GM19238 (cell line): ENCODE data around the gene TMEM42.
"Not testable (repeated sequence)": the region's sequence is repeated elsewhere in the genome, so short reads cannot be mapped to it uniquely, and the experiment has no call there.

Experiments used
- DNase-seq: peaks from one replicate; pipeline ENCODE4 v3.0.0; 2011; ENCODE audit warnings: low spot score; ENCODE audit not compliant: insufficient read length

Gene TMEM42

GRCh38 chr3:44861412-44862225, at the start of gene TMEM42:
Gene TMEM42, plus strand, starts transcription at chr3:44861912. Its CDS starts 13 bp downstream, at chr3:44861925.
- peak; percentile 95 for DNase-seq

DNA sequence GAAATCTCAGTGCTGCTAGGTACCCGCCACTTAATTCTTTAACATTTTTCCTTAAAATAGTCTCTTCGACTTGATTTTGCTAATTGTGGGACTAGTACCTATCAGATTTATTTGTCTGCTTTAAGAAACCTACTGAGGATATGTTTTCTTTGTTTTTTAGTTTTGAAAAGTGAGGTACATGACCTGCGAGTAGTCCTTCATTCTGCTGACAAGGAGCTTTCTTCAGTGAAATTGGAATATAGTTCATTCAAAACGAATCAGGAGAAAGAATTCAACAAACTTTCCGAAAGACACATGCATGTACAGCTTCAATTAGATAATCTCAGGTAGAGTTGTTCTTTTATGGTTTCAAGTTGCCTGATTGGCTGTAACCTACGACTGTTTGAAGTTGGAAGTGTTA, 47.0 kb upstream of the TMEM42 start:
- no peak for DNase-seq

GRCh38 chr3:44816334-44816733, 45.4 kb upstream of the TMEM42 start:
- not testable (repeated sequence) for DNase-seq

DNA sequence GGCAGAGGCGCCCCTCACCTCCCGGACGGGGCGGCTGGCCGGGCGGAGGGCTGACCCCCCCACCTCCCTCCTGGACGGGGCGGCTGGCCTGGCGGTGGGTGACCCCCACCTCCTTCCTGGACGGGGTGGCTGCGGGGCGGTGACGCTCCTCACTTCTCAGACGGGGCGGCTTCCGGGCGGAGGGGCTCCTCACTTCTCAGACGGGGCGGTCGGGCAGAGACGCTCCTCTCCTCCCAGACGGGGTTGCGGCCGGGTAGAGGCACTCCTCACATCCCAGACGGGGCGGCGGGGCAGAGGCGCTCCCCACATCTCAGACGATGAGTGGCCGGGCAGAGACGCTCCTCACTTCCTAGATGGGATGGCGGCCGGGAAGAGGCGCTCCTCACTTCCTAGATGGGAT, 40.5 kb upstream of the TMEM42 start:
- not testable (repeated sequence) for DNase-seq

DNA sequence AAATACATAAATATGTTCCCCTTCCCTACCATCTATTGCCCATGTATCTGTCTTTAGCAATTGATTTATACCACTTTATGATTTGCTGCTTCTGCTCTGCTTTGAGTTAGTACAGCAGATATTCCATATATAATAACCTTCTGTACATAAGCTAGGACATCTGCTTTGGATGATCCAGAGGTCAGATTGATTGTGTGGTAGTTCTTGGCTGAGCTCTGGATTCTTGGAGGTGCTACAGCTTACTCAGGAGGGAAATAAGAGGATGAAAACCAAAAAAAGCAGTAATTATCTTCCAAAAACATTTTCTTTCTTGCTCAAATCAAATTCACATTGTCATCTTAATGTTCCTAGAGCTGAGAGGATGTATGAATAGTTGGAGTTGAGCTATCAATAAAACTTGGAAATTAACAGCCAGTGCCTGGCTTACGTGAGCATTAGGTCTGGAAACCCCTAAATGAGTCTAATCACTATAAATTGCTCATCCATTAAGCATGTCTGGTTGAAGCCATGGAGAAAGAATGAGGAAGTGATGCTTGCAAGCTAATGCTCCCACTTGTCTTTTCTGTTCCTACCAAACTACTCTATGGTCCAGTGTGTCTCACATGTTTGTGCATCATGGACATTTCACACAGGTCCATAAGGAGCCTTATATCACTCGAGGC, 36.3 kb upstream of the TMEM42 start:
- no peak for DNase-seq

- DNase-seq, result no peak
Observed at GRCh38 chr3:44827196-44827595, 34.5 kb upstream of the TMEM42 start.

DNA sequence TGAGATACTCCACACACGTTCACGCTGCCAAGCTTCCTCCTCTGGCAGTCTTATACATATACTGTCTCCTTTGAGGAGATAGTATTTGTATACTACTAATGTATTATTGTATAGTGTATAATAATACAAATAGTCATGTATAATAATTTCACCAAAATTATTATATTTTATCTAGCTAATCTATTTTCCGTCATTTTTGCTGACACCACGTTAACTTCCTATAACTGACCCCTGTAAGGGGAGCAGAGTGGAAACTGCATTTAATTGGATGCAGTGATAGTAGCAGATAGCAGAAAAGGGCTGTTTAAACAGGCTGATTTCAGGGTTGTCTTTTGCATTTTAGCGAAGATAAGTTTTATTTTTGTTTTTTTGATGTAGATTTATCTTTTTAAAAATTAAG, 30.5 kb upstream of the TMEM42 start:
- DNase-seq, result no peak

GRCh38 chr3:44832032-44832431, 29.7 kb upstream of the TMEM42 start:
- DNase-seq, result no peak

- DNase-seq, result no peak
Observed at GRCh38 chr3:44832965-44833364, 28.7 kb upstream of the TMEM42 start.

GRCh38 chr3:44833394-44833793, 28.3 kb upstream of the TMEM42 start:
- DNase-seq, result no peak

DNA sequence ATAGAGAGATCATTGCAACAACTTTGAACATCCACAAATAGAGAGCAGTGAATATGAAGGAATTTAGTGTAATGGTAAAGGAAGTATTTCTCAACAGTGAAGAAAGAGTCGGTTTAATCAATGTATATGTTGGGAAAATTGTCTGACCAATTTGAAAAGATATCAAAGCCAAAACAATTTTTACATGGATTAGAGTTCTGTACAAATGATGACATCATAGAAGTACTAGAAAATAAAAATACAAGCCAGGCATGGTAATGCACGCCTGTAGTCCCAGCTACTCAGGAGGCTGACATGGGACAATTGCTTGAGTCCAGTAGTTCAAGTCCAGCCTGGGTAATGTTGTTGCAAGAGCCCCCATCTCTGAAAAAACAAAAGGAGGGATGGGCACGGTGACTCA, 26.0 kb upstream of the TMEM42 start:
- no peak for DNase-seq

- no peak for DNase-seq
Observed at GRCh38 chr3:44842376-44842775, 19.3 kb upstream of the TMEM42 start.

DNA sequence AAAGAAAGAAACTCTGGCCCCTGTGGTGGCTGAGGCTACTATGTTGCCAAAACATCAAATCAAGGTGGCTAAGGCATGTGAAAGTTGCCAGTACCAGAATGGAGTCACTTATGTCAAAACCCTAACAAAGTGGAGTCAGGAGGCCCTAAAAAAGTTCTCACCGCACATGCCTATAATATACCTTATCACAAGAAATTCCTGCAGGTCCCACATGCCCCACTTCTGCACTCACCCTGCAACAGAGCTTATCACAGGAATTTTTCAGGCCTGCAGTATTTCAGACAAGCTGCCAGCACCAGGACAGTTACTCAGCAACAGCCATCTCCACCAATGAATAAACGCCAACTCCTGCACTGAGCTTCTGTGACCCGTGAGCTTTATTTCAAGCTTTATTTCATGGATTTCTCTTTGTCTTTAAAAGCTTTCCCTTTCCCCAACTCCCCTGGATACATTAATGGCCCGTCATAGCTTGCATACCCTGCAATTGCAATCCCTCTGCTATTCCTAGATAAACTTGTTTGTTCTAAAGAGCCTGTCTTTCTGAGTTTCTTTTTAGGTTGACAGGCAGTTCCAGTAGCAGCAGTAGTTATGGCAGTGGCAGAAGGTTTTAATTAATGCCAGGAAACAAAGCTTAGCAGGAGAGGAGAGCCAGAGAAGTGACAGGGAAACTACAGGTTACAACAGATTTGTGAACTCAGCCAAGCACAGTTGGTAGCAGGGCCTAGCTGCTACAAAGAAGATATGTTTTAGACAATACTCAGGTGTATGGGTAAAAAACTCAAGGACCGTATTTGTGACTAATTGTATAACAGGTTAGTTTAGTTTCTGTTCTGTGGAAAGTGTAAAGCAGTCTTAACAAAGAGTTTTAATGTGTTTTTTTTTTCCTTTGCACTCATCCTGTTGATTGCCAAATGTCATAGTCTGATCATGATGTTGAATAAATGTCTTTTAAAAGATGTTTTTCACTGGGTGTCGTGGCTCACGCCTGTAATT, 15.9 kb upstream of the TMEM42 start:
- no peak for DNase-seq

DNA sequence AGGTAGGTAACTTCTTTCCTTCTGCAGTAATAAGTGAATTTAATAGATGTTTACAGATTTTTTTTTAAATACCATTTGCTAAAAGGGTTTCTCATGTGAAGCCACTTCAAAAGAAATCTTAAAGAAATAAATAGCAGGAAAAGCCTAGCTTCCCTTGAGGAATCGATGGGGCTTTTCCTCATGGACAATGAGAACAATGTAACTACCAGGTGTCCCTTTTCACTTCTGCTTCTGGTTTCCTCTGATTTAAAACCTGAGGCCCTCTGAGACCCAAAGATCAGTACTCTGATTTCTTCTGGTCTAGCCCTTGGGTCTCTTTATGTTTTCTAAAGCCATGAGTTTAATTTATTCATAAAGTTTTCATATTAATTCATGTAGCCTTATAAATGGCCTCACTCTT, 13.1 kb upstream of the TMEM42 start:
- DNase-seq, result no peak

DNA sequence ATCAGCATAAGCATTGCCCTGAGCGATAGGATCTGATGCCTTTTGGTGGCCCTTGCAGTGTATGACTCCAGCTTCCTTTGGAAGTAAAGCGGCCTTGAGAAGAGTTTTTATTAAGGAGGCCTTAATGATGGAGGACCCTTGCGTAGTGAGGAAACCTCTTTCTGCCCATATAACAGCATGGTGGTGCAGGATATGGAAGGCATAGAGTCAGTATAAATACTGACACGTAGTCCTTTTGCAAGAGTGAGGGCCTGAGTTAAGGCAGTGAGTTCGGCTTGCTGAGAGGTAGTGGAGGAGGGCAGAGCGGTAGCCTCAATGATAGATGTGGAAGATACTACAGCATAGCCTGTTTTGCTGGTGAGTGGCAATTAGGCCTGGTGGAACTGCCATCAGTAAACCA, 5.0 kb upstream of the TMEM42 start:
- DNase-seq, result not testable (repeated sequence)

DNA sequence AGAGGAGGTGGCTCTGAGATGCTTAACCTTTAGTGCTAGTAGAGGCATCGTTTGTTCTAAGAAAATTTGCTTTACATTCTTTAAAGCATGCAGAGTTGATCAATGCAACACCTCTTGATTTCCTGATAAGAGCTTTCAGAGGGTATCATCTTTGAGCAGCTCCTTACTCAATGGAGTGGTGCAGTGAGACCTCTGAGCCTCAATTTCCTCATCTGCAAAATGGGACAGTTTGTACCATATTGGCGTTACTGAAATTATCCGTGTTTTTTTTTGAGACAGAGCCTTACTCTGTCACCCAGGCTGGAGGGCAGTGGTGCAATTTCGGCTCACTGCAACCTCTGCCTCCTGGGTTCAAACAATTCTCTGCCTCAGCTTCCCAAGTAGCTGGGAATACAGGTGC, 1.6 kb upstream of the TMEM42 start:
- DNase-seq, result no peak

- DNase-seq, result no peak
Observed at GRCh38 chr3:44862226-44862637, 520 bp downstream of the TMEM42 start.

GRCh38 chr3:44865272-44866035, 3.7 kb downstream of the TMEM42 start:
- DNase-seq, result no peak

DNA sequence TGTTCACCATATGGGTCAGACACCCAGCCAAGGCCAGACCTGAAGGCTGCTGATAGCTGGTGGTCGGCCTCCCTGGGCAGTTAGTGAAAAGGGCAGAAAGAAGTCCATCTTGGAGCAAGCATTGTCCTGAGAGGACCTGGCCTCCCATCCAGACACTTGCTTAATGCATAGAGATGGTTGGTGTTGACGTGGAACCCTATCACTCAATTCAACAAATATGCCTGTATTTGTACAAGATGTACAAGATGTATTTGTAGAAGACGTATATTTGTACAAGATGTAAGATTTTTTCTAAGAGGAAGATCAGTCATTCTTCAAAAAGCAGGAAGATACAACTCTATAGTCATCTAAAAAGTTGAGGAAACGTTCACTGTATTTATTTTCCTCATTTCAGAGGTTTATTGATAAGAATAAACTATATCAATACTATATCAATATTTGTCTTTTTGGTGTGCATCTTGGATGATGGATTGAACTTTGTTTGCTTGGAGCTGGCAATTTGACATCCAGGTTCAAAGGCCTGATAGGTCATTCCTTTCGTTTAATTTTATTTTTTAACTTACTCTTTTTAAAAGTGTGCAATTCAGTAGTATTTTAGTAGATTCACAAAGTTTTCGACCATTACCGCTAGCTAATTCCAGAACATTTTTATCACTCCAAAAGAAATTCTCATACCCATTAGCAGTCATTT, 5.9 kb downstream of the TMEM42 start:
- no peak for DNase-seq

DNA sequence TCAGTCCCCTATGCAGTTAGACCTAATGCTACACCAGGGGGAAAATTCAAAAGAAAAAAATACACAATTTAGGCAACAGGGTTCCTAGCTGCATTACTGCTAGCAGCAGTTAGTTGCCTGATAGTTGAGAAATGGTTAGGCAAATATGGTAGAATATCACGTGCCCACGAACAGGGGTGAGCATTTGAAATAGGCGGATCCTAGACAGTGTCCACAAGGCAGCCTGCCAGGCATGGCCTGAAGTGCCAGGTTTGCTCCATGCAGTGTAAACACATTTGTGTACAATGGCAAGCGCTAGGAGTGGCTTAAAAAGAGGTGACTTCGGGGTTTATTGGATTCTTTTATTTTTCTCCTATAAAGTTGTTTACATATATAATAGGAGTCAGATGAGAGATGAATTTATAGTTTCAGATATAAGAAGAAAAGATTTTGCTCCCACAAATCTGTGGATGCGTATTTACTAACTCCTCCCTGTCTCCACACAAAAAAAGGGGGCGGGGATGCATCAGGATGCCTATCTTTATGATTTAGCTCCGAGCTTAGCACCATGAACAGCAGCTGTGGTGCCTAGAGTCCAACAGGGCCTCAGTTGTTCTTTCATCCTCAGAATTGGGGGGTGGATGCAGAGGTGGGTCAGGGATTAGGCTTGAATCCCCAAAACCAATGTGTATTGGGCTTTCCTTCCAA, 8.8 kb downstream of the TMEM42 start:
- DNase-seq, result no peak
